IPS DF 6.9 (cell line): ENCODE results near the gene ZDHHC1.

ENCODE experiments used
- DNase-seq: peaks from one replicate; pipeline ENCODE4 v3.0.0-alpha.2; 2013; ENCODE audit warnings: low read depth, low spot score
- H3K27ac ChIP-seq: one replicate; pipeline ENCODE4 v1.5.1; 2013; ENCODE audit warnings: low read length, control low read depth
- H3K27me3 ChIP-seq: 2 replicates; pipeline ENCODE4 v1.6.1; 2013; ENCODE audit warnings: mild to moderate bottlenecking, low read length; ENCODE audit not compliant: control insufficient read depth, insufficient read depth
- H3K36me3 ChIP-seq: 2 replicates; pipeline ENCODE4 v1.6.1; 2013; ENCODE audit warnings: low read length; ENCODE audit not compliant: control insufficient read depth, insufficient read depth
- H3K4me1 ChIP-seq: 2 replicates; pipeline ENCODE4 v1.6.1; 2013; ENCODE audit warnings: low read length; ENCODE audit not compliant: control insufficient read depth, insufficient read depth
- H3K4me3 ChIP-seq: 2 replicates; pipeline ENCODE4 v1.5.1; 2013; ENCODE audit warnings: mild to moderate bottlenecking, low read length
- H3K9me3 ChIP-seq: 2 replicates; pipeline ENCODE4 v1.6.1; 2013; ENCODE audit warnings: low read length, inconsistent platforms; ENCODE audit not compliant: control insufficient read depth, insufficient read depth
- WGBS: extraction: QIAGEN DNeasy Blood & Tissue Kit; methylation state at CpG from one replicate; pipeline ENCODE4 v1.1.7; 2013; ENCODE audit warnings: mixed read lengths, missing lambda C conversion rate; ENCODE audit not compliant: insufficient read length, insufficient coverage; 5-methylcytosine and 5-hydroxymethylcytosine counted together

ZDHHC1 gene

GRCh38 chr16:67458121-67458641 lies 41.9 kb upstream of the ZDHHC1 start:
- no peak for DNase-seq
- H3K27me3 ChIP-seq: no peaks in the 10 kb centered on the region
- no CpG with 5 or more reads among the region's 6 CpGs for WGBS
- H3K4me1 ChIP-seq: no peaks in the 10 kb centered on the region
- H3K27ac ChIP-seq: no peak overlapping the region
- no peak overlapping the region for H3K4me3 ChIP-seq
- H3K9me3 ChIP-seq: no peaks in the 10 kb centered on the region
- no peaks in the 10 kb centered on the region for H3K36me3 ChIP-seq

- Histone ChIP-seq H3K27ac (no peak overlapping the region), H3K27me3 (no peaks in the 10 kb centered on the region), H3K4me1 (no peaks in the 10 kb centered on the region), H3K4me3 (no peak overlapping the region), H3K36me3 (no peaks in the 10 kb centered on the region), H3K9me3 (no peaks in the 10 kb centered on the region)
- DNase-seq: no peak
- no CpG with 5 or more reads among the region's 7 CpGs for WGBS
These were observed 41.3 kb upstream of the ZDHHC1 start for GRCh38 chr16:67457611-67458010.

- H3K36me3 ChIP-seq: no peaks in the 10 kb centered on the region
- H3K27me3 ChIP-seq: no peaks in the 10 kb centered on the region
- no peaks in the 10 kb centered on the region for H3K9me3 ChIP-seq
- WGBS: no CpG with 5 or more reads among the region's 6 CpGs
- H3K4me1 ChIP-seq: no peaks in the 10 kb centered on the region
- DNase-seq: no peak
- H3K4me3 ChIP-seq: no peak overlapping the region
- no peak overlapping the region for H3K27ac ChIP-seq
These were observed 40.3 kb upstream of the ZDHHC1 start for GRCh38 chr16:67456391-67457081.

- DNase-seq: no peak
- H3K27me3 ChIP-seq: no peaks in the 10 kb centered on the region
- no peaks in the 10 kb centered on the region for H3K9me3 ChIP-seq
- no peaks in the 10 kb centered on the region for H3K4me1 ChIP-seq
- no peak overlapping the region for H3K4me3 ChIP-seq
- H3K27ac ChIP-seq: no peak overlapping the region
- WGBS: no CpG with 5 or more reads among the region's 6 CpGs
- H3K36me3 ChIP-seq: 0 out of 2 replicates have a peak, but pooled peaks cover 2% of the 10 kb centered on the region
These were observed 38.6 kb upstream of the ZDHHC1 start for GRCh38 chr16:67454852-67455251.

- Histone ChIP-seq H3K9me3 (no peaks in the 10 kb centered on the region), H3K27ac (no peak overlapping the region), H3K4me1 (no peaks in the 10 kb centered on the region), H3K4me3 (no peak overlapping the region), H3K27me3 (no peaks in the 10 kb centered on the region), H3K36me3 (0 out of 2 replicates have a peak, but pooled peaks cover 2% of the 10 kb centered on the region)
- no peak for DNase-seq
- WGBS: no CpG with 5 or more reads among the region's 5 CpGs
These were observed 37.8 kb upstream of the ZDHHC1 start for GRCh38 chr16:67454104-67454503.

GRCh38 chr16:67451704-67452435 lies 35.6 kb upstream of the ZDHHC1 start:
- WGBS: no CpG with 5 or more reads among the region's 2 CpGs

GRCh38 chr16:67451061-67451703 lies 34.9 kb upstream of the ZDHHC1 start:
- WGBS: no CpG with 5 or more reads among the region's 12 CpGs
- Histone ChIP-seq H3K4me1 (no peaks in the 10 kb centered on the region), H3K27ac (no peak overlapping the region), H3K27me3 (no peaks in the 10 kb centered on the region), H3K9me3 (no peaks in the 10 kb centered on the region), H3K36me3 (0 out of 2 replicates have a peak, but pooled peaks cover 2% of the 10 kb centered on the region), H3K4me3 (no peak overlapping the region)
- DNase-seq: no peak

More at GRCh38 chr16:67451704-67452435, 35.6 kb upstream of the ZDHHC1 start:
- Histone ChIP-seq H3K4me1 (no peaks in the 10 kb centered on the region), H3K27ac (no peak overlapping the region), H3K36me3 (0 out of 2 replicates have a peak, but pooled peaks cover 2% of the 10 kb centered on the region), H3K4me3 (no peak overlapping the region), H3K9me3 (no peaks in the 10 kb centered on the region), H3K27me3 (no peaks in the 10 kb centered on the region)
- DNase-seq: no peak

- no peak overlapping the region for H3K27ac ChIP-seq
- no peak overlapping the region for H3K4me3 ChIP-seq
- DNase-seq: no peak
- no CpG with 5 or more reads among the region's 3 CpGs for WGBS
- no peaks in the 10 kb centered on the region for H3K27me3 ChIP-seq
- H3K4me1 ChIP-seq: no peaks in the 10 kb centered on the region
- no peaks in the 10 kb centered on the region for H3K9me3 ChIP-seq
- 0 out of 2 replicates have a peak, but pooled peaks cover 2% of the 10 kb centered on the region for H3K36me3 ChIP-seq
These were observed 33.5 kb upstream of the ZDHHC1 start for GRCh38 chr16:67449739-67450138.

GRCh38 chr16:67449336-67449735 lies 33.1 kb upstream of the ZDHHC1 start:
- no peak for DNase-seq
- Histone ChIP-seq H3K9me3 (no peaks in the 10 kb centered on the region), H3K27me3 (no peaks in the 10 kb centered on the region), H3K4me1 (no peaks in the 10 kb centered on the region), H3K4me3 (no peak overlapping the region), H3K27ac (no peak overlapping the region), H3K36me3 (0 out of 2 replicates have a peak, but pooled peaks cover 2% of the 10 kb centered on the region)
- WGBS: no CpG with 5 or more reads among the region's 2 CpGs

GRCh38 chr16:67448580-67448979 lies 32.3 kb upstream of the ZDHHC1 start:
- Histone ChIP-seq H3K4me1 (0 out of 2 replicates have a peak, but pooled peaks cover 1% of the 10 kb centered on the region), H3K27ac (no peak overlapping the region), H3K36me3 (0 out of 2 replicates have a peak, but pooled peaks cover 2% of the 10 kb centered on the region), H3K9me3 (no peaks in the 10 kb centered on the region), H3K27me3 (no peaks in the 10 kb centered on the region), H3K4me3 (no peak overlapping the region)
- DNase-seq: no peak
- no CpG with 5 or more reads among the region's 5 CpGs for WGBS
